ENCODE data around the gene VPS41. TPM values are rescaled to one million over a fixed set of nuclear protein-coding genes. Genes with fewer than 3 reads are reported as not detected.
"Not testable (repeated sequence)": the region's sequence is repeated elsewhere in the genome, so short reads cannot be mapped to it uniquely, and the experiment has no call there.

Gene VPS41
- total RNA-seq, 4 donors from 2014 or later, result 31.4 to 57.2 (median 49.1) TPM

DNA sequence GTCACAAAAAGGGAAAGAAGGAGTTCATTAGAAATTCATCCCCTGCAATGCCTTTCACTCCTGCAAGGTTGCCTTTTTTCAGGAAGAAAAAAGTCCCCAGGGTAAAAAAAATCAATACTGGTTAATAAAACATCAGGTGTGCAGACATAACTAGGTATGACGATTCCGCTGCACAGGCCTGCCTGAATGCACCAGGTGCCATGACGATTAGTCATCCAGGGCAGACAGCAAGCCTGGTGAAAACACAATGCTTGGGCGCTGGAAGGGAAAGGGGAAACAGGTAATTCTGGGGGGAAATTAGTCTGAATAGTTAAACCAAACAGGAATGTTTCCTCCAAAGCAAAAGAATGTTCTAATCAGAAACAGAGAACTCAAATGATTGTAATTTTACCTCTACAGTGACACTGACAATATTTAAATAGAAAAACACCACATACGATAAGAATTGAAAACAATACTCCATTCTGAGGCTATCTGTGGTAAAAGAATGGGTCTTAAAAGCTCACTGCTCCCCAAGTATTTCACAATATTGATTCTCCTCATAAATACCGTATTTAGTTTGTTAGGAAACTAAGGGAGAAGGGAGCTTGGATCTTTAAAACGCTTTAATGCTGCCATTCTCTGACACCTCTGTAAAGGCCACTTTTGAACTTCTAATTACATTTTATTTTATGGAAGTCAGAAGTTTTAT lies 45.2 kb downstream of the VPS41 start:
- H3K4me1 ChIP-seq, result peaks cover 0 to 6% of the 10 kb centered on the region in 2 donors
- intact Hi-C loops (cut with DNase I), result no loop called here
- no peaks in the 10 kb centered on the region for H3K9me3 ChIP-seq
- no peaks in the 10 kb centered on the region for H3K36me3 ChIP-seq
- WGBS, 2 donors, result 81 to 84% methylated on average over 7 of the region's 7 CpGs
- H3K27me3 ChIP-seq, result no peaks in the 10 kb centered on the region
- H3K4me3 ChIP-seq (replicated peaks in 1 of 3), result no peak overlapping the region
- no peak for TF ChIP-seq POLR2A (IDR thresholded peaks at IDR 0.05)
- TF ChIP-seq, protein P1, sequence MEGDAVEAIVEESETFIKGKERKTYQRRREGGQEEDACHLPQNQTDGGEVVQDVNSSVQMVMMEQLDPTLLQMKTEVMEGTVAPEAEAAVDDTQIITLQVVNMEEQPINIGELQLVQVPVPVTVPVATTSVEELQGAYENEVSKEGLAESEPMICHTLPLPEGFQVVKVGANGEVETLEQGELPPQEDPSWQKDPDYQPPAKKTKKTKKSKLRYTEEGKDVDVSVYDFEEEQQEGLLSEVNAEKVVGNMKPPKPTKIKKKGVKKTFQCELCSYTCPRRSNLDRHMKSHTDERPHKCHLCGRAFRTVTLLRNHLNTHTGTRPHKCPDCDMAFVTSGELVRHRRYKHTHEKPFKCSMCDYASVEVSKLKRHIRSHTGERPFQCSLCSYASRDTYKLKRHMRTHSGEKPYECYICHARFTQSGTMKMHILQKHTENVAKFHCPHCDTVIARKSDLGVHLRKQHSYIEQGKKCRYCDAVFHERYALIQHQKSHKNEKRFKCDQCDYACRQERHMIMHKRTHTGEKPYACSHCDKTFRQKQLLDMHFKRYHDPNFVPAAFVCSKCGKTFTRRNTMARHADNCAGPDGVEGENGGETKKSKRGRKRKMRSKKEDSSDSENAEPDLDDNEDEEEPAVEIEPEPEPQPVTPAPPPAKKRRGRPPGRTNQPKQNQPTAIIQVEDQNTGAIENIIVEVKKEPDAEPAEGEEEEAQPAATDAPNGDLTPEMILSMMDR (IDR thresholded peaks at IDR 0.05), result no peak
- H3K27ac ChIP-seq, result no peak overlapping the region
- peak; percentile 22 to 50 for DNase-seq

DNA sequence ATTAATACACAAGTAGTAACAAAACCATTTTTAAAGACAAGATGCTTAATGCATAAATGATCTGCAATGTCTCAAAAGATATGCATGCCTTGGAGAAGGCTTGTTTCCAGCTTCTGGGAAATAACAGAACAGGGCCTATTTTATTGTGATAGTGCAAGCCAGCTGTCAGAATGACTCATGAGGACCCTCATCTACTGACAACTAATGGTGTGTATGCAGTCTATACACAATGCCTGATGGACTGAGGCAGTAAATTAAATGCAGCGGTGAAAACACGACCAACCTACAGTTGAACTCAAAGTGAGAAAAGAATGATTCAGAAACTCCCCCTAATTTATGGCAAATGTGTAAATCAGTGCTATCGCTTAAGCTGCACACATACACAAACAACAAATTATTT lies 46.3 kb downstream of the VPS41 start:
- H3K27ac ChIP-seq, result no peak overlapping the region
- H3K27me3 ChIP-seq, result no peaks in the 10 kb centered on the region
- no peaks in the 10 kb centered on the region for H3K9me3 ChIP-seq
- DNase-seq, result no peak
- H3K4me3 ChIP-seq (replicated peaks in 1 of 3), result no peak overlapping the region
- TF ChIP-seq, protein P1 (IDR thresholded peaks at IDR 0.05), result no peak
- TF ChIP-seq POLR2A (IDR thresholded peaks at IDR 0.05), result no peak
- 92% methylated on average over 3 of the region's 3 CpGs for WGBS, 2 donors
- no peaks in the 10 kb centered on the region for H3K36me3 ChIP-seq
- intact Hi-C loops (cut with DNase I), result no loop called here
- H3K4me1 ChIP-seq, result peaks cover 0 to 6% of the 10 kb centered on the region in 2 donors

DNA sequence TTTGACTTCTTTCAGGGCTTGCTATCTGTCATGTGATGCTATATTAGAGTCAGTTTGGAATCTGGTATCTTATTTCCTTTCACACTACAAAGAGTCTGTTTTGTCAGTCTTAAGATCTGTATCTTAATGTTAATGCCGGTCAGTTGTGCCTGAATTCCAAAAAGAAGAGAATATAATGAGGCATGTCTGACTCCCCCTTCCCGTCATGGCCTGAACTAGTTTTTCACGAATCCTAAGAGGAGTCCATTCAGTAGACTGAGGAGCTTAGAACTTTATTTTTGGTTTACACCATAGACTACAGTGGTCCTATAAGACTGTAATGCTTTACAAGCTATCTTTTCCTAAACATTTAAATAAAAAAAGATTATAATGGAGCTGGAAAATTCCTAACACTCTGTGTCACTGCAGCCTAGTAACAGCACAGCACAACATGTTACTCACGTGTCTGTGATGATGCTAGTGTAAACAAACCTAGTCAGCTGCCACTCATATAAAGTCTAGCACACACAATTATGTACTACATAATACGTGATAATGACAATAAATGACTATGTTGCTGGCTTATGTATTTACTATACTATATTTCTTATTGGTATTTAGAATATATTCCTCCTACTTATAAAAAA lies 50.6 kb downstream of the VPS41 start:
- 91 to 92% methylated on average over 5 of the region's 5 CpGs for WGBS, 2 donors
- Histone ChIP-seq H3K27me3 (no peaks in the 10 kb centered on the region), H3K4me3 (replicated peaks in 1 of 3) (no peak overlapping the region), H3K9me3 (no peaks in the 10 kb centered on the region), H3K36me3 (no peaks in the 10 kb centered on the region), H3K4me1 (peaks cover 0 to 1% of the 10 kb centered on the region in 2 donors), H3K27ac (no peak overlapping the region)
- TF ChIP-seq, protein P1 (IDR thresholded peaks at IDR 0.05), result no peak
- no peak for TF ChIP-seq POLR2A (IDR thresholded peaks at IDR 0.05)
- intact Hi-C loops (cut with DNase I), result no loop called here
- DNase-seq, result no peak

DNA sequence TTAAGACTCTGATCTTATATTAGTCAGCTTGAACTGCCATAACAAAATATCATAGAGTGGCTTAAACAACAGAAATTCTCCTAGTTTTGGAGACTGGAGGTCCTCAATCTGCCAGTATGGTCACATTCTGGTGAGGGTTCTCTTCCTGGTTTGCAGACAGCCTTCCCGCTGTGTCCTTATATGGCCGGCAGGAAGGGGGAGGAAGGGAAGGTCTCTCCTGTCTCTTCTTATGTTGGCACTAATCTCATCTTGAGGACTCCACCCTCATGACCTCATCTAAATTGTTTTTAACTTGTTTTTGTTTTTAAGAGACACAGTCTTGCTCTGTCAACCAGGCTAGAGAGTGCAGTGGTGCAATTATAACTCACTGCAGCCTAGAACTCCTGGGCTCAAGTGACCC lies 53.1 kb downstream of the VPS41 start:
- DNase-seq, result no peak
- Histone ChIP-seq H3K4me1 (no peaks in the 10 kb centered on the region), H3K4me3 (replicated peaks in 1 of 3) (no peak overlapping the region), H3K9me3 (no peaks in the 10 kb centered on the region), H3K27ac (no peak overlapping the region), H3K27me3 (no peaks in the 10 kb centered on the region), H3K36me3 (no peaks in the 10 kb centered on the region)
- 77 to 96% methylated on average over 2 of the region's 2 CpGs for WGBS, 2 donors
- no peak for TF ChIP-seq POLR2A (IDR thresholded peaks at IDR 0.05)
- TF ChIP-seq, protein P1 (IDR thresholded peaks at IDR 0.05), result no peak
- intact Hi-C loops (cut with DNase I), result no loop called here

DNA sequence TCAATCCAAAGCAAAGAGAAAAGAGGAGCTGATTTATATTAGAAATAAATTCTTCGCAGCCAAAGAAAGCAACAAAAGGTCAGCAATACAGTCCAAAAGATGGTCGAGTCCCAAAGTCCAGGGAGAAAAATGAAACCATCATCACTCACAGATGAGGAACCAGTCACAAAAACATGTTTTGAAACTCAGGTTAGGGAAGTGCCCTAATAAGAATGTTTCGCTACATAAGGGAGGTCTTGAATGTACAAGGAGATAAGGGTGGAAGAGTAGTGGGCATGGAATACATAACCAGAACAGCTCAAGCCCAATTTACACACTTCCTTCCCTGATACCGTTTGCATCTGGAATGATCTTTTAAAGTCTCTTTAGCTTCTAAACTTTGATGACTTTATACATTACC lies 53.6 kb downstream of the VPS41 start:
- Histone ChIP-seq H3K36me3 (no peaks in the 10 kb centered on the region), H3K4me1 (no peaks in the 10 kb centered on the region), H3K4me3 (replicated peaks in 1 of 3) (no peak overlapping the region), H3K27ac (no peak overlapping the region), H3K9me3 (no peaks in the 10 kb centered on the region), H3K27me3 (no peaks in the 10 kb centered on the region)
- TF ChIP-seq, protein P1 (IDR thresholded peaks at IDR 0.05), result no peak
- no peak for TF ChIP-seq POLR2A (IDR thresholded peaks at IDR 0.05)
- WGBS, 2 donors, result 79 to 89% methylated on average over 4 of the region's 4 CpGs
- intact Hi-C loops (cut with DNase I), result no loop called here
- no peak for DNase-seq

DNA sequence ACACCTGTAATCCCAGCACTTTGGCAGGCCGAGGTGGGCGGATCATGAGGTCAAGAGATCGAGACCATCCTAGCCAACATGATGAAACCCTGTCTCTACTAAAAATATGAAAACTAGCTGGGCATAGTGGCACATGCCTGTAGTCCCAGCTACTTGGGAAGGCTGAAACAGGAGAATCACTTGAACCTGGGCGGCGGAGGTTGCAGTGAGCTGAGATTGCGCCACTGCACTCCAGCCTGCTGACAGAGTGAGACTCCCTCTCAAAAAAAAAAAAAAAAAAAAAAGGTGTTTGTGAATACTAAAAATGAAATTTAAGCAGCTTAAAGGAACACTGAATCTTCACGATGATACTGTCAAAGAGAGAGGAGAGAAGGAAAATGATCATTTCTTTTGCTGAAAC lies 54.0 kb downstream of the VPS41 start:
- H3K4me3 ChIP-seq (replicated peaks in 1 of 3); H3K27ac ChIP-seq; H3K9me3 ChIP-seq; H3K27me3 ChIP-seq; H3K4me1 ChIP-seq; DNase-seq; intact Hi-C loops (cut with DNase I); H3K36me3 ChIP-seq: not testable (repeated sequence)
- 96 to 98% methylated on average over 7 of the region's 7 CpGs for WGBS, 2 donors
